Endothelial cell (in vitro differentiated cells): ENCODE measurements around the gene ECI1. TPM values are rescaled to one million over a fixed set of nuclear protein-coding genes. Genes with fewer than 3 reads are reported as not detected.

Source experiments
- DNase-seq: peaks from one replicate; pipeline ENCODE4 v3.0.0; 2021; ENCODE audit warnings: low spot score
- H3K27ac Mint-ChIP-seq: one replicate; pipeline ENCODE4 v1.8.0; 2021; ENCODE audit warnings: mixed read lengths, inconsistent platforms; ENCODE audit not compliant: unreplicated experiment
- H3K27me3 Mint-ChIP-seq: one replicate; pipeline ENCODE4 v1.8.0; 2021; ENCODE audit warnings: mild to moderate bottlenecking, moderate library complexity, mixed read lengths, inconsistent platforms; ENCODE audit not compliant: unreplicated experiment
- H3K36me3 Mint-ChIP-seq: one replicate; pipeline ENCODE4 v1.8.0; 2021; ENCODE audit warnings: mild to moderate bottlenecking, low read depth, mixed read lengths, inconsistent platforms; ENCODE audit not compliant: unreplicated experiment
- H3K4me1 Mint-ChIP-seq: one replicate; pipeline ENCODE4 v1.8.0; 2021; ENCODE audit warnings: mild to moderate bottlenecking, mixed read lengths, inconsistent platforms; ENCODE audit not compliant: unreplicated experiment
- H3K4me3 Mint-ChIP-seq: one replicate; pipeline ENCODE4 v1.8.0; 2021; ENCODE audit warnings: mild to moderate bottlenecking, mixed read lengths, inconsistent platforms; ENCODE audit not compliant: unreplicated experiment
- H3K9me3 Mint-ChIP-seq: one replicate; pipeline ENCODE4 v1.8.0; 2021; ENCODE audit warnings: mixed read lengths, inconsistent platforms; ENCODE audit not compliant: unreplicated experiment
- CTCF ChIP-seq: fragments of 200-600 bp; sonication (generic); IDR thresholded peaks from one replicate; pipeline ENCODE4 v1.5.0; 2021; ENCODE audit warnings: antibody characterized with exemption; ENCODE audit not compliant: unreplicated experiment
- total RNA-seq: library from RNA; stranded (reverse); fragmentation: NEBNext Ultra II Directional; extraction: Animal tissue kit (Norgen Biotek cat#: 25700); gene quantifications from one replicate; pipeline ENCODE4 v1.2.1, GENCODE V29; 2021; ENCODE audit not compliant: unreplicated experiment

Gene ECI1
- total RNA-seq, 1 donor from 2014 or later: 27.1 TPM

GRCh38 chr16:2213817-2214718, 37.3 kb downstream of the ECI1 start:
- H3K9me3 Mint-ChIP-seq: no peaks in the 10 kb centered on the region
- peaks cover 25% of the 10 kb centered on the region for H3K4me1 Mint-ChIP-seq
- H3K4me3 Mint-ChIP-seq: peak overlapping the region; percentile 87
- H3K27ac Mint-ChIP-seq: peak overlapping the region; percentile 75
- no peaks in the 10 kb centered on the region for H3K36me3 Mint-ChIP-seq
- no peak for DNase-seq
- H3K27me3 Mint-ChIP-seq: peaks cover 10% of the 10 kb centered on the region
- TF ChIP-seq CTCF: no peak

GRCh38 chr16:2212362-2213324, 38.7 kb downstream of the ECI1 start:
- Mint-ChIP-seq H3K27ac (peak overlapping the region; percentile 67), H3K4me1 (peaks cover 22% of the 10 kb centered on the region), H3K9me3 (no peaks in the 10 kb centered on the region)

GRCh38 chr16:2211923-2212347, 39.5 kb downstream of the ECI1 start:
- TF ChIP-seq CTCF: no peak
- peak overlapping the region; percentile 62 for H3K4me3 Mint-ChIP-seq
- peaks cover 4% of the 10 kb centered on the region for H3K36me3 Mint-ChIP-seq
- peaks cover 10% of the 10 kb centered on the region for H3K27me3 Mint-ChIP-seq
- no peak for DNase-seq
- peaks cover 17% of the 10 kb centered on the region for H3K4me1 Mint-ChIP-seq
- H3K27ac Mint-ChIP-seq: peak overlapping the region; percentile 52
- H3K9me3 Mint-ChIP-seq: no peaks in the 10 kb centered on the region

More at GRCh38 chr16:2212362-2213324, 38.7 kb downstream of the ECI1 start:
- H3K4me3 Mint-ChIP-seq: peak overlapping the region; percentile 87
- peaks cover 11% of the 10 kb centered on the region for H3K27me3 Mint-ChIP-seq
- DNase-seq: no peak
- TF ChIP-seq CTCF: no peak
- peaks cover 2% of the 10 kb centered on the region for H3K36me3 Mint-ChIP-seq

- Mint-ChIP-seq H3K9me3 (no peaks in the 10 kb centered on the region), H3K36me3 (peaks cover 4% of the 10 kb centered on the region), H3K4me1 (peaks cover 20% of the 10 kb centered on the region), H3K27me3 (peaks cover 14% of the 10 kb centered on the region), H3K4me3 (peak within 1 kb of the TSS; percentile 62), H3K27ac (no peak within 1 kb of the TSS)
- TF ChIP-seq CTCF: no peak
- no peak for DNase-seq
These were observed 40.7 kb downstream of the ECI1 start, which contains the start of gene BRICD5 for GRCh38 chr16:2210386-2211365. TSS of gene BRICD5 (minus strand) at chr16:2210863. CDS start at chr16:2210833, 30 bp downstream.
